Renal cortical epithelial cell (primary cell): Measurements from ENCODE around the gene CST4. TPM values are rescaled to one million over a fixed set of nuclear protein-coding genes. Genes with fewer than 3 reads are reported as not detected.
"Not testable (repeated sequence)": the region's sequence is repeated elsewhere in the genome, so short reads cannot be mapped to it uniquely, and the experiment has no call there.

ENCODE experiments used
- DNase-seq: peaks from one replicate; pipeline ENCODE4 v3.0.0-alpha.2; 2011; ENCODE audit warnings: low read depth
- total RNA-seq: library from RNA; depleted of rRNA; stranded (reverse); fragments of >200 nt; gene quantifications from 2 replicates; pipeline ENCODE4 v1.2.3, GENCODE V29; 2014

CST4 gene
- total RNA-seq, 1 donor from 2014 or later, result not detected

- no peak for DNase-seq
Measured at GRCh38 chr20:23661002-23661429, 27.8 kb downstream of the CST4 start.

GRCh38 chr20:23659989-23660837 lies 28.6 kb downstream of the CST4 start:
- DNase-seq, result no peak

GRCh38 chr20:23659610-23659988 lies 29.2 kb downstream of the CST4 start:
- not testable (repeated sequence) for DNase-seq

- DNase-seq, result peak; percentile 87
Measured at GRCh38 chr20:23658989-23659609, 29.7 kb downstream of the CST4 start.

- DNase-seq, result peak; percentile 51
Measured at GRCh38 chr20:23658336-23658735, 30.5 kb downstream of the CST4 start.

GRCh38 chr20:23657202-23657601 lies 31.6 kb downstream of the CST4 start:
- no peak for DNase-seq

GRCh38 chr20:23656372-23656771 lies 32.5 kb downstream of the CST4 start:
- peak; percentile 33 for DNase-seq

- no peak for DNase-seq
Measured at GRCh38 chr20:23655491-23656211, 33.2 kb downstream of the CST4 start.

- DNase-seq, result no peak
Measured at GRCh38 chr20:23654717-23655116, 34.1 kb downstream of the CST4 start.

- DNase-seq, result no peak
Measured at GRCh38 chr20:23654000-23654399, 34.8 kb downstream of the CST4 start.

- DNase-seq, result no peak
Measured at GRCh38 chr20:23653400-23653938, 35.4 kb downstream of the CST4 start.

- no peak for DNase-seq
Measured at GRCh38 chr20:23652926-23653325, 35.9 kb downstream of the CST4 start.

GRCh38 chr20:23652371-23652770 lies 36.5 kb downstream of the CST4 start:
- peak; percentile 77 for DNase-seq

GRCh38 chr20:23651117-23651516 lies 37.7 kb downstream of the CST4 start:
- no peak for DNase-seq

- DNase-seq, result no peak
Measured at GRCh38 chr20:23649830-23650417, 38.9 kb downstream of the CST4 start.

- DNase-seq, result no peak
Measured at GRCh38 chr20:23649242-23649641, 39.6 kb downstream of the CST4 start.

- DNase-seq, result no peak
Measured at GRCh38 chr20:23647346-23647745, 41.5 kb downstream of the CST4 start.

GRCh38 chr20:23646106-23646873 lies 42.5 kb downstream of the CST4 start:
- peak; percentile 79 for DNase-seq

GRCh38 chr20:23645575-23645974 lies 43.3 kb downstream of the CST4 start:
- DNase-seq, result no peak

GRCh38 chr20:23644164-23644563 lies 44.7 kb downstream of the CST4 start:
- DNase-seq, result no peak

- DNase-seq, result no peak
Measured at GRCh38 chr20:23643659-23644058, 45.2 kb downstream of the CST4 start.
